CD1c-positive myeloid dendritic cell (primary cell): ENCODE results near the gene CCL25.
A peak's percentile ranks its signal among the peaks of the same experiment; 100 is the strongest.

ENCODE experiments used
- DNase-seq: peaks from one replicate; pipeline ENCODE4 v3.0.0-alpha.2; 2016; ENCODE audit errors: extremely low spot score

Gene CCL25

GRCh38 chr19:8045872-8046568 is 6.5 kb upstream of the CCL25 start:
- no peak for DNase-seq

- no peak for DNase-seq
Measured at GRCh38 chr19:8046569-8047165, 5.9 kb upstream of the CCL25 start.

GRCh38 chr19:8050274-8051096 is 2.1 kb upstream of the CCL25 start:
- peak; percentile 98 for DNase-seq

- no peak for DNase-seq
Measured at GRCh38 chr19:8054169-8054568, 1.6 kb downstream of the CCL25 start.

- no peak for DNase-seq
Measured at GRCh38 chr19:8056533-8056932, 4.0 kb downstream of the CCL25 start.

- DNase-seq: no peak
Measured at GRCh38 chr19:8057545-8058270, 5.1 kb downstream of the CCL25 start.

- DNase-seq: no peak
Measured at GRCh38 chr19:8064911-8065874, 12.6 kb downstream of the CCL25 start.

- DNase-seq: no peak
Measured at GRCh38 chr19:8065875-8066261, 13.3 kb downstream of the CCL25 start.

GRCh38 chr19:8069096-8069973 is 16.8 kb downstream of the CCL25 start:
- DNase-seq: peak; percentile 74

- no peak for DNase-seq
Measured at GRCh38 chr19:8071912-8072311, 19.4 kb downstream of the CCL25 start.

- no peak for DNase-seq
Measured at GRCh38 chr19:8074501-8074900, 21.9 kb downstream of the CCL25 start.

GRCh38 chr19:8075158-8076074 is 22.9 kb downstream of the CCL25 start:
- no peak for DNase-seq

GRCh38 chr19:8079988-8080387 is 27.4 kb downstream of the CCL25 start:
- no peak for DNase-seq

GRCh38 chr19:8080832-8081231 is 28.3 kb downstream of the CCL25 start:
- no peak for DNase-seq

GRCh38 chr19:8081569-8082550 is 29.3 kb downstream of the CCL25 start:
- no peak for DNase-seq

GRCh38 chr19:8083141-8083540 is 30.6 kb downstream of the CCL25 start:
- no peak for DNase-seq

- DNase-seq: no peak
Measured at GRCh38 chr19:8084152-8084551, 31.6 kb downstream of the CCL25 start.
